Measurements from ENCODE around the gene CAMK1.

CAMK1 gene

DNA sequence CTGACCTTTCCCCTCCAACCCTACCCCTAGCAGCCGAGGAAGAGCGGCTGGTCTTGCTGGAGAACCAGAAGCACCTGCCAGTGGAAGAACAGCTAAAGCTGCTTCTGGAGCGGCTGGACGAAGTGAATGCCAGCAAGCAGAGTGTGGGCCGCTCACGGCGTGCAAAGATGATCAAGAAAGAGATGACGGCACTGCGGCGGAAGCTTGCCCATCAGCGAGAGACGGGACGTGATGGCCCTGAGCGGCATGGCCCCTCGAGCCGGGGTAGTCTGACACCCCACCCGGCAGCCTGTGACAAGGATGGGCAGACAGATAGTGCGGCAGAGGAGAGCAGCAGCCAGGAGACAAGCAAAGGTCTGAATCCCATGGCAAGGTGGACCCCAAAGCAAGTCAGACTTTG is 26.2 kb downstream of the CAMK1 start:
- H3K4me3 ChIP-seq (ENCODE audit: low read length) = no peak overlapping the region
- DNase-seq (ENCODE audit: low read depth) = no peak
- TF ChIP-seq, protein P1, sequence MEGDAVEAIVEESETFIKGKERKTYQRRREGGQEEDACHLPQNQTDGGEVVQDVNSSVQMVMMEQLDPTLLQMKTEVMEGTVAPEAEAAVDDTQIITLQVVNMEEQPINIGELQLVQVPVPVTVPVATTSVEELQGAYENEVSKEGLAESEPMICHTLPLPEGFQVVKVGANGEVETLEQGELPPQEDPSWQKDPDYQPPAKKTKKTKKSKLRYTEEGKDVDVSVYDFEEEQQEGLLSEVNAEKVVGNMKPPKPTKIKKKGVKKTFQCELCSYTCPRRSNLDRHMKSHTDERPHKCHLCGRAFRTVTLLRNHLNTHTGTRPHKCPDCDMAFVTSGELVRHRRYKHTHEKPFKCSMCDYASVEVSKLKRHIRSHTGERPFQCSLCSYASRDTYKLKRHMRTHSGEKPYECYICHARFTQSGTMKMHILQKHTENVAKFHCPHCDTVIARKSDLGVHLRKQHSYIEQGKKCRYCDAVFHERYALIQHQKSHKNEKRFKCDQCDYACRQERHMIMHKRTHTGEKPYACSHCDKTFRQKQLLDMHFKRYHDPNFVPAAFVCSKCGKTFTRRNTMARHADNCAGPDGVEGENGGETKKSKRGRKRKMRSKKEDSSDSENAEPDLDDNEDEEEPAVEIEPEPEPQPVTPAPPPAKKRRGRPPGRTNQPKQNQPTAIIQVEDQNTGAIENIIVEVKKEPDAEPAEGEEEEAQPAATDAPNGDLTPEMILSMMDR (conservative IDR thresholded peaks at IDR 0.05; ENCODE audit: low read depth, low read length) = no peak

DNA sequence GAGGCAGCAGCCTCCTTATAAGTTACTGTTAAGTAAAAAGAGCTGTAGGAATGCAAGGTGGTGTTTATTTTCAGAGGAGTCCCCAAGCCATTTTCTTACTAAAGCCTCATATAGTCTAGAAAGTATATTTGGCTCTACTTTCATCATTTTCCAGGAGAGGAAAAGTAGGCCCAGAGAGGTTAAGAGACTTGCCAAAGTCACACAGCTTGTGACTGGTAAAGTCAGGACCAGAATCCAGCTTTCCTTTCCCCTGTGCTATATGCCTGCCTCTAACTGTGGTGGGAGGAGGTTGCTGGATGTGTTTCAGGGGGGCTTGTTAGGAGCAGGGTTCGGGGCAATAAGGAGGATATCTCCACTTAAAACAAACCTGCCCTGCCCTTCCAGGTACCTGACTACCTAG is 27.2 kb downstream of the CAMK1 start:
- H3K4me3 ChIP-seq (ENCODE audit: low read length) = no peak overlapping the region
- no peak for DNase-seq (ENCODE audit: low read depth)
- TF ChIP-seq, protein P1 (conservative IDR thresholded peaks at IDR 0.05; ENCODE audit: low read depth, low read length) = no peak

DNA sequence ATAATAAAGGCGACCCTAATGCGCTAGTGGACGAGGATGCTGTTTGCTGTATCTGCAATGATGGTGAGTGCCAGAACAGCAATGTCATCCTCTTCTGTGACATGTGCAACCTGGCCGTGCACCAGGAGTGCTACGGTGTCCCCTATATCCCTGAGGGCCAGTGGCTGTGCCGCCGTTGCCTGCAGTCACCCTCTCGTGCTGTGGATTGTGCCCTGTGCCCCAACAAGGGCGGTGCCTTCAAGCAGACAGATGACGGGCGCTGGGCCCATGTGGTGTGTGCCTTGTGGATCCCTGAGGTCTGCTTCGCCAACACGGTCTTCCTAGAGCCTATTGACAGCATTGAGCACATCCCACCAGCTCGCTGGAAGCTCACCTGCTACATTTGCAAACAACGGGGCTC is 30.6 kb downstream of the CAMK1 start:
- TF ChIP-seq, protein P1 (conservative IDR thresholded peaks at IDR 0.05; ENCODE audit: low read depth, low read length) = no peak
- H3K4me3 ChIP-seq (ENCODE audit: low read length) = no peak overlapping the region
- no peak for DNase-seq (ENCODE audit: low read depth)

DNA sequence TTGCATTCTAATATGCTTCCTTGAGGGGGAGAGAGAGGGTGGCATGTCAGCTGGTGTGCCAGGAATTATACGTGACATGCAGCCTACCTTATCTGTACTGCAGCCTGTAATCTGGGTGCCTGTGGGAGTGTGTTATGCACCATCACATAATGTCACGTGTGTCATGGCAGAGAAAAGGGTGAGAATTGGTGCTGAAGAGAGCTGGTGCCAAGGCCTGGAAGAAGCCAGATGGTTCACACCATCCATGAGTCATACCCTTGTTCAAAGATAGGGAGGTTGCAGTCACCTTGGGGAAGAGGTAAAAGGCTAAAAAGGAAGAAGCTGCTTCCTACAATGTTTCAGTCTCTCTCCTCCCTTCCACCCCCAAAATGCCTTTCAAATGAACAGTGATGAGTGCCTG is 32.9 kb downstream of the CAMK1 start:
- H3K4me3 ChIP-seq (ENCODE audit: low read length) = no peak overlapping the region
- DNase-seq (ENCODE audit: low read depth) = no peak
- TF ChIP-seq, protein P1 (conservative IDR thresholded peaks at IDR 0.05; ENCODE audit: low read depth, low read length) = no peak

DNA sequence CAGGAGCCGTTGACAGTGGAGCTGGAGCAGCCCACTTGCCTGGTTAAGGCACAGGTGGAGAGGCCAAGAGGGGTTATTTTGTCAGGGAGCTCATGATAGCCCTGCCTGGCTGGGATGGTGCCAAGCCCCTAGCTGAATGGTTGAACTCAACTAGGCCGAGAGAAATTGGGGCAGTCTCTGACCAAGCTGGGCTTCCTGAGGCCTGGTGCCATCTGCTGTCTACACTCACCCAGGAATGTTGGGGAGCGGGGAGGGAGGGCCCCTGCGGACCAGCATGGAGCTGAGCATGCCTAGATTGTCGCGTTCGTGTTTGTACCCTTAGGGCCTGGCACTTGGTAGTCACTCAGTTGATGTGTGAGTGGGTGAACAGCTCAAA is 37.0 kb downstream of the CAMK1 start:
- no peak for DNase-seq (ENCODE audit: low read depth)
- TF ChIP-seq, protein P1 (conservative IDR thresholded peaks at IDR 0.05; ENCODE audit: low read depth, low read length) = no peak
- H3K4me3 ChIP-seq (ENCODE audit: low read length) = peak overlapping the region; percentile 83

DNA sequence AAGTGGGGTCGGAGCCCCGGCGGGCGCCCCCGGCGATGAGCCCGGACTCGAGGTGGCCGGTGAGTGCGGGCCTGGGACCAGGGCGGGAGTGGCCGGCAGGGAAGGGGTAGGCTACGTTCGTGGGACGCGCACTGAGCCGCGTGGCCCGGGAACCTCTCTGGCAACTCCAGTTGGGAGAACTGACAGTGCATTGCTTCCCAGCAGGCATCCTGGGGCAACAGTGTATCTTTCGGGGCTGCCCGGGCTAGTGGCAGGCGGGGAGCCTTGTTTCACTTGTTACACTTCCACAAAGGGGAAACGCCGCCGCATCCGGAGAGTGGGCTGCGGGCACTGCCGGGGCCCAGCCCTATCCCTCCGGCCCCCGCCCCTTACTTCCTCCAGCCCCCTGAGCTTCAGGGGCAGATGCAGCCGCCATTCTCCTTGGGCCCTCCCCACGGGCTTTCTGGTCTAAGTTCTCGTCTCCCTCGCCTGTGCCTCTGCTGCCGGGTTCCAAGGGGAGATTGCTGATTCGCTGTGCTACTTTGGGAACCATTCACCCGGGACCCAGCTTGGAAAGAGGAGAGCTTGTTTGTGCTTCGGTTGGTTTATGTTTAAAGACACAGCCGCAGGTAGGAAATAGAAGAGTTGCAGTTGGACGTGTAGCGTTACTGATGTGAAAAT is 37.5 kb downstream of the CAMK1 start:
- peak overlapping the region; percentile 83 for H3K4me3 ChIP-seq (ENCODE audit: low read length)
- DNase-seq (ENCODE audit: low read depth) = no peak
- TF ChIP-seq, protein P1 (conservative IDR thresholded peaks at IDR 0.05; ENCODE audit: low read depth, low read length) = no peak

Data from retinal pigment epithelial cell (primary cell).